HG02943 (cell line): ENCODE measurements around the gene C10orf53.
"Not testable (repeated sequence)": the region's sequence is repeated elsewhere in the genome, so short reads cannot be mapped to it uniquely, and the experiment has no call there.

Experiments used
- ATAC-seq: cut with Tn5 transposase; IDR thresholded peaks from one replicate; pipeline ENCODE4 v1.9.1; 2021; ENCODE audit warnings: mild to moderate bottlenecking, low read depth, moderate library complexity; ENCODE audit not compliant: unreplicated experiment

Gene C10orf53

DNA sequence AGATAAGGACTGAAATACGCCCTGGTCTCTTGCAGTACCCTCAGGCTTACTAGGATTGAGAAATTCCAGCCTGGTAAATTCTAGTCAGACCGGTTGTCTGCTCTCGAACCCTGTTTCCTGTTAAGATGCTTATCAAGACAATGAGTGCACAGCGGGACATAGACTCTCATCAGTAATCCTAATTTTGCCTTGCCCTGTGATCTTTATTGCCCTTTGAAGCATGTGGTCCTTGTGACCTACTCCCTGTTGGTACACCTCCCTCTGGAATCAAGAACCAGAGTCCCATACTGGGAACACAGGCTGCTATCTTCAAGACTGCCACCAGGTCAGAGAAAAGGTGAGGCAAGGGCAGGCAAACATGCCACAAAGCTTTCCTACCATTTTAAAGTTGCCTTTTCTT, 7.2 kb downstream of the C10orf53 start:
- no peak for ATAC-seq

DNA sequence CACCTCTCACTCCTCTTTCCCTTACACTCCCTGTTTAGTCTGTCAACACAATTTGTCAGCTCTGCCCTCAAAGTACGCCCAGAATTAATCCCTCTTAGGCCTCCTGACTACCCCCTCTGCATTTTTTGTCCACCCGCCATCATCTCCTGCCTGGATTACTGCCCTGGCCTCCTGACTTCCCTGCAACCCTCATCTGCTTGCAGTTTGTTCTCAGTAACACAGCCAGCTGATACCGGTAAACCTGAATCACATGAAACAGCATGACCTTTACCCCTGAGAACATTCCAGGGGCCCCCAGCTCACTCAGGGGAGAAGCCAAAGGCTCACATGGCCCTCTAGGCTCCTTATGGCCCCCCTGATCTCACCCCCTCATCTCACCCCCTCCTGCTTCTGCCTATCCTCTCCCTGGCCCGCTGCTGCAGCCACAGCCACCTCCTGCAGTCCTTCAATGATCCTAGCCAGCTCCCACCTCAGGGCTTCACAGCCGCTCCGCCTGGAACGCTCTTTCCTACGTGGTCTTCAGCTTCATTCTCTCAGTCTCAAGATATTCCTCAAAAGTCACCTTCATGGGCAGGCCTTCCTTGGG, 8.9 kb downstream of the C10orf53 start:
- ATAC-seq = no peak

DNA sequence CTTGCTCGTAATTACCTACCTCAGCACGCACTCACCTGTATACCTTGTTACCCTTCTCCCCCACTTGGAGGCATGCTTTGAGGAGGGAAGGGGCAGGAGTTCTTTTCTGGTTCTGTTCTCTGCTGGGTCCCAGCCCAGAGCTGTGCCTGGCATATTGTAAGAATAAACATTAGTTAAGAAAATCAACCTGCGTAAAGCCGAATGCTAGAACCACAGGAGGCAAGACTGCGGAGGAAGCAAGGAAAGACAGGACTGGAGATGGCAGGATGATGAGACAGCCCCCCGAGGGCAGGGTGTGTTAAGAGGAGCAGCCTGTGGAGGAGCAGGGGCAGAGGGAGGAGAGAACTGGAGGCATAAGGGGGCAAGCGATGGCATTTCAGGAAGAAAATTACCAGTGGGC, 9.5 kb downstream of the C10orf53 start:
- ATAC-seq = no peak

DNA sequence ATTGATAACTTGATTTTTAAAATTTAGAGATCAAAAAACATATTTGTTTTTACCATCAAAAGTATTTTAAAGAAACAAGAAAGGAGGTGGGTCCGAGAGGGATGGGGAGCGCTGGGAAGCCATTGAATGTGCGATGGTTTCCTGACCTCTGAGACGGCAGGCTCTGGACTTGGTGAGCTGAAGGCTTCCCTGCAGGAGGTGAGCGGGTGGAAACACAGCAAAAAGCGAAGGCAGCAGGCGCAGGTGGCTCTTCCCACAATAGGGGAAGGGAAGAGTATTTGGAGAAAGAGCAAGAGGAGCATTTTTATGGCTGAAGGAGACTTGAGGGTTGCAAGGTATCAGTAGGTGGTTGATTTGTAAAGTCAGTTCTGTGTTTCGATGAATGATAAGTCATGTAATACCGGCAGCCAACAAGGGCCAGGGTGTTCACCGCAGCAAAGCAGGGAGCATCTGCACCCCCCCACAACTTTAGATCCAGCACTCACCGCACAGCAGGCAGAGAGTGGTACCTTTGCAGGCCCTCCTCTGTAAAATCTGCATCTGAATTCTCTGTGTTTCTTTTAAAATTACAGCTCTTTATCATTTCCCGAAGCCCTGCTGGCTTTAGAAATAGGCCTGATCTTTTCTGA, 10.5 kb downstream of the C10orf53 start:
- ATAC-seq = no peak

DNA sequence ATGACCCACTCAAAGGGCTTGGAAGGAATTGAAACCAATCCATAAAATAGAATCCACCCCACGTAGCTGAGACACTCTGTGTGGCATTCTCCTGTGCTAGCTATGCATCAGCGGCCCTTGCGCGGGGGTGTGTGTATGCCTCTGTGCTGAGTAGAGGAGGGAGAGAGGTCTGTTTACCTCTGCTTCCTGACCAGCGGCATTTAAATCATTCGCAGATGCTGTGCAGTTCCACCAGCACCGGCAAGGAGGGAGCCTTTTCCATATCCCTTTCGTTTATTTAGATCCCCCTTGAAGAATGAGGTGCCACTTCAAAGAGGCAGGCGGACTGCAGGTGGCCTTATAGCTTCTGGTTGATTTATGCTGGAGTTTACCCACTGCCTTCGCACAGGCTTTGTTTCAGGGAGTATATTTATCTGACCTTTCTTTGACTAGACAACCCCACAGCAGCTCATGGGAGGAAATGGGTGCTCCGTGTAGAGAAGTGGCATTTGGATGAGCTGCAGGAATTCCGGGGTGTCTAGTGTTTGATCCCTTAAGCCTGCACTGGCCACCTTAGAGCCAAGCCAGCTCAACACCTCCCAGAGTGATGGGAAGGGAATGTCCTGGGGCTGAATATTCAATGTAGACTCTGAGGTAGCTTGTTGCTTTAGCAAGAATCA, 11.4 kb downstream of the C10orf53 start:
- no peak for ATAC-seq

DNA sequence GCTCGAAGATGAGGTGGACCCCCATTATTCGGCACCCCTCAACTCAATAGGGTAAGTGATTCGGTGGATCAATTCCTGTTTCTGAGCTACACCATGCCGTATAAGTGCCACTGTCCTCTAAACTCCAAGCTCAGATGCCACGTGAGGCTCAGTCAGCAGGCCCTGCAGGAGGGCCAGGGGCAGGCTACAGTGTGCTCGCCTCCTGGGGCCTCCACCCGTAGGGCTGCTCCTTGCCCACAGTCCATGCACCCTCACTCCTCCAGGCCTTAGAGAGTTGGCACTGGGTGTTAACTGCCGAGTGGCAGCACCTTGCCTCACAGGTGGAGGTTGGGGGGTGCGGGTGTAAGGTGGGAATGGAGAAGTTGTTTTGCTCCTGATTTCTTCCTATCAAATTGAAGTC, 12.1 kb downstream of the C10orf53 start:
- ATAC-seq = no peak

DNA sequence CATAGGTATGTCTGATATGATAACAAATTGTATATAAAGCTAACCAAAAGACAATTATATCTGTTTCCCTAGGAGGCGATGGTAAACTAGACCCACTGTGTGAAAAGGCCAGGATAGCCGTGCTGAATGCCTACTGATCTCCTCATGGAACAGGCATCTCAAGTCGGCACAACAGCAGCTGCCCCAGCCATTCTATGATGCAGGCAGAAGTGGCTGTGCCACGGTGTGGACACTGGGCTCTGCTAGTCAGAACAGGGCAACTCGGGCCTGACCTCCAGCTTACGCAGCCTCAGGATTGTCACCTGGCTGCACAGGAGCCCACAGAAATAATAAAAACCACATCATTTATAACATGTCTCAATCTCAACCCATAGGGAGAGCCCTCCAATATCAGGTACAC, 15.0 kb downstream of the C10orf53 start:
- ATAC-seq = no peak

DNA sequence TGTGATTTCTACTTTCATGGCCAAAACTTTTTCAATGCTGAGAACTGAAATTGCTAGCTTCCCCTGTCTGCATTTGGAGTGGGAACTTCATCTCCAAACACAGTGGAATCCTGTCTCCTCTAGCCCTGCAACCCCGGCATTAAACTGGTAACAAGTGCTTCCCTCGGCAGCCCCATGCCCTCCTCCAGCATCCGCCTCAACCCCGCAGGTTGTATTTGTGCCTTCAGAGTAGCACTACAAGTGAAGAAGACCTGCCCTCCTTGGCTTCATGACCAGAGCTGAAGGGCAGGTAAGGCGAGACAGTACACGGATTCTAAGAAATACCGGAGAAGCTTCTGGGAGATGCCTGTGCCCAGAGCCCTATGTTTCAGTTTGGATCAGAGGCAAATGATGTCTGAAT, 16.9 kb downstream of the C10orf53 start:
- ATAC-seq = no peak

DNA sequence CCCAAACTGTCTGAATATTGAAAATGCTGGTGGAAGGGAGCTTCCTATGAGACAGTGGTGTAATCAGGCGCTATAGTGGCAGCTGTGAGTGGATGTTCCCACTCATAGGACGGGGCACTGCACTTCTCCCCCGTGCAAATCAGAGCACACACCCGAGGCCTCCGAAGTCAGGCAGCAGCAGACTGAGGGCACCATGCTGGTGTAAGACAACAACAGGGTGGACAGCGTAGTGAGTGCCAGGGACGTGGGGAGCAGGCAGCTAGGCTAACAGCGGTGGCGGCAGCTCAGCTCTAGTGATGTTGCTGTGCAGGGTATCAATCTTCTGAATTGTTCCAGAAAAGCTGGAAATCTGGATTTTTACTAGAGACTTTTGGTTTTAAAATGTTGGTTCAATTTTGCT, 19.2 kb downstream of the C10orf53 start:
- no peak for ATAC-seq

DNA sequence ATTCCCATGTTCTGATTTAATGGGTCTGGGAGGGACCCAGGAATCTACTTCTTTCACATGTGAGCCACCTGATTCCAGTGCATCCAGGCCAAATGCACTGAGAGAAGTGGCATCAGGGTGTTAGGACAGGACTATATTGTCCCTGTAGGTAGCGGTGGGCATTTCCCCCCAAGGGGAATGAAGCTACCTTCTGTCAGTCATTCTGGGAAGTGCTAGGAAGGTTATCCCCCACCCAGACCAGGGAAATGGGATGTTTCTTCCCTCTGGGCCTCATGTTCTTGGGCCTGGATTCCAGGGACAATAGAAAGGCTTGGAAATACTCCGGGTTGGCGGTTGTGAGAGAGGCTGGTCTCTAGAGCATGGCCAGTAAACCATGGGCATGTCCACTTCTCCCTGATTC, 20.8 kb downstream of the C10orf53 start:
- no peak for ATAC-seq

DNA sequence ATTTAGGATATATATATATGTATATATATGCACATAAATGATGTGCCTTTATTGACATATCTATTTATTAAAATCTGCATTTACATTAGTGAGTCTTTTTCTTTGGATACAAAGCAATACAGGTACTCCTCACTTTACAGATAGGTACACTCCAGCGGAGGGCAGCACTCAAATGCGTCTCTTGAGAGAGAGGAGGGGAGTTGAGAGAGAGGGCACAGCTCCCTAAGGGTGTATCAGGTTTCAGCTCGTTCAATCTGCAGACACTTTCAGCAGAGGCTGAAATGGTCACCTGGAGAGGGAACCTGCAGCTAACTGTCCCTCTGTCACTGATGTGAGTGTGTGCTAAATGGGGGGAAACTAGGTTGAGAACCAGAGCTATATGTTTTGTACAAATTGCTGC, 21.5 kb downstream of the C10orf53 start:
- ATAC-seq = no peak

DNA sequence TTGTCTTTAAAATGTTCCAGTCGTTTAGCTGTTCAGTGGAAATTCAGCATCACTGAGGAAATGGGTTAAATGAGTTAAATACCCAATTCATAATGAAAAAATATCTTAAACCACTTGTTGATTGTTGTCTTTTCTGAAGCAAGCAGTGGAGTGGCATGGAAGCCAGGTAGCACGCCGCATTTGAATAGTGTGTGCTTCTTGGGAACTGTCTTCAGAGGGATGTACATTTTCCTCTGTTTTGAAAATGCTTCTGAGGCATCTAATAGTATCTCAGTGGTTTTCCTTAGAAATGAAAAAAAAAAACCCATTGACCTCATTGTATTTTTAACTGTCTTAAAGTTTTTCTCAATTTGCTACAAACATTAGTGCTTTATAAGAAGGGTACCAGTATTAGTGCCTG, 28.1 kb downstream of the C10orf53 start:
- ATAC-seq = no peak

DNA sequence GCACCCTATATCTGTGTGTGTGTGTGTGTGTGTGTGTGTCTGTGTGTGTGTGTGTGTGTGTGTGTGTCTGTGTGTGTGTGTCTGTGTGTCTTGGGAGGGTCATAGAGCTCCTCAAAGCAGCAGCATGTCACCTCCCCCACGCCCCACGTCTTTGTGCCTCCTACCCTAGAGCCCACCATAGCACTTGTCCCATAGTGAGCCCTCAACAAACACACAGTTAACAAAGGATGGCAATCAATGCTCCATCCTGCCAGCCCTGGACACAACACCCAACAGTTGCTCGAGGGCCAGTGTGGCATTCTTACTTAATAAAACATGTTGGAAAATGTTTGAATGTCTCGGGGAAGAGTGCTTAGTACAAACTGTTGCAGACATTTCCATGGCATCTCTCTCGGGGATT, 30.5 kb downstream of the C10orf53 start:
- no peak for ATAC-seq

DNA sequence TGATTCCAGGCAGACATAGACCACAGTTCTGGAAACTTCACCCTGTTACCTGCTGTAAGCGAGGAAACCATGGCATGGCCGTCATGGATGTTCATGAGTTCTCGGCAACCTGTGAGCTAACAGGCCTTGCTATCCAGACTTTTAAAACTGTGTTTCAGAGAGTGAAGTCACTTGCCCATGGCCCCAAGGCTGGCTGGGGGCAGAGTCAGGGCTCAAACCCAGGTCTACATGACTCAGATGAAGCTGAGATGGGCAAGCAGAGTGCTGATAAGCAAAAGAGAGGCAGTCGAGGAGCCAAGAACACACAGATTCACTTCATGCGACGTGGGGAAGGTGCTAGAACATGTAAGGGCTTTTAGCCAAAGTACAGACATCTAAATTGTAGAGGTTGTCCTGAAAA, 31.5 kb downstream of the C10orf53 start:
- no peak for ATAC-seq

DNA sequence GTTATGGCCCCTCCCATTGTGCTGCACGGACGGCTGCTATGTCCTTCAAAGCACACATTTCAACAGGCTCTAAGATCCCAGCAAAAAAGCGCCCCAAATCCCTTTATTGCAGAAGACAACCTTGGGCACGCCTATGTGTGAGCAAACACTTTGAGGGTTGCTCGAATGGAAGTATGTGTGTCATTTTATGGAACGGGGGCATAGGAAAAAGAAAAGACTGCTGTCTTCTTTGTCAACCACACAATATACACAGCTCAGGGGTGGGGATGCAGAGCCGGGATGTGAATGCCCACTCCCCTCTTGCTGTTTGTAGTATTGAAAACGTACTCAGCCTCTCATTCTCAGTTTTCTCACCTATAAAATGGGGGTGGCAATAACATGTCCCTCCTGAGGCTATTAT, 32.0 kb downstream of the C10orf53 start:
- ATAC-seq = no peak

DNA sequence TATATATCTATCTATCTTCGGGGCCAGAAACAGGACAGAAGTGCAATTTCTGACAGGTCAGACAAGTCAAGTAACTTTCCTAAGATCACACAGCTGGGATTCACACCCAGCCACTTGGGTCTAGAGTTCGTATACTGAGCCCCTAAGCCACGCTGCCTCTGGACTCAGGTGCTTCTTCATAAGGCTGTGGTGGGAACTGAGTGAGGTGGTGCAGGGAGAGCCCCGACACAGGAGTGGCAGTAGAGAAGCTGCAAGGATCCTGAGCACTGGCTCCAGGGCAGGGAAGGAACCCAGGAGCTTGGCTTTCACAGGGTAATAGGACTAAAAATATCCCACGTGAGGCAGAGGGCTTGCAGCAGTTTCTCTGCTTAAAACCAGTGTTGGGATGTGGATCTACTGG, 33.8 kb downstream of the C10orf53 start:
- ATAC-seq = no peak

DNA sequence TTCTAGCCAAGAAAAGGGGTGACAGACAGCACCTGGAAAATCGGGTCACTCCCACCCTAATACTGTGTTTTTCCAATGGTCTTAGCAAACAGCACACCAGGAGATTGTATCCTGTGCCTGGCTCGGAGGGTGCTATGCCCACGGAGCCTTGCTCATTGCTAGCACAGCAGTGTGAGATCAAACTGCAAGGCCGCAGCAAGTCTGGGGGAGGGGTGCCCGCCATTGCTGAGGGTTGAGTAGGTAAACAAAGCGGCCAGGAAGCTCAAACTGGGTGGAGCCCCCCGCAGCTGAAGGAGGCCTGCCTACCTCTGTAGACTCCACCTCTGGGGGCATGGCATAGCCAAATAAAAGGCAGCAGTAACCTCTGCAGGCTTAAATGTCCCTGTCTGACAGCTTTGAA, 35.7 kb downstream of the C10orf53 start:
- ATAC-seq = not testable (repeated sequence)

DNA sequence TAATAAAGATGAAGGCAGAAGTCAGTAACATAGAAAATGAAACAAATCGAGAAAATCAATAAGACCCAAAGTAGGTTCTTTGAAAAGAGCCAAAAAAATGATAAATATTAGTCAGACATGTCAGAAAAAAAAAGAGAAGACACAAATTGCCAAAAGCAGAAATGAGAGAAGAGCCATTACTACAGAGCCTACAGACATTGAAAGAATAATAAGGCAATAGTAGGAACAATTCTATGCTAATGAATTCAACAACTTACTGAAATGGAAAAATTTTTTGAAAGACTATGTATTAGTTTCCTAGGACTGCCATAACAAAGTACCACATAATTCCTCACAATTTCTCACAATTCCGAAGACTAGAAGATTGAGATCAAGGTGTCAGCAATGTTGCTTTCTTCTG, 47.1 kb downstream of the C10orf53 start:
- ATAC-seq = no peak

DNA sequence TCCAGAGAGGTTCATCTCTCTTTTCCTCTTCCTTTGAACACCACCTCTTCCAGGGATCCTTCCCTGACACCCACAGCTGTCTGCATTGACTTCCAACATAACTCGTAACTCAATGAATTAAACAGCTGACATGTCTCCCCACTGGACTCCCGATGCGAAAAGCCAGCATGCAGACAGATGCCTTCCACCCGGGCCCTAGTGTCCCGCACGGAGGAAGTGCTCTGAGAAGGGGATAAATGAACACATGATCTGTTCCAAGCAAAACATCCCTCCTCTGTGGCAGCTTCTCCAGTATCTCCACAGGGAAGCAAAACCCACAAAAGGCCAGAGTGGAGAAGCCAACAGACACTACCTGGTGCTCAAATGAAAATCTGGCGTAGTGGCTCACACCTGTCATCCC, 54.4 kb downstream of the C10orf53 start:
- ATAC-seq = no peak

DNA sequence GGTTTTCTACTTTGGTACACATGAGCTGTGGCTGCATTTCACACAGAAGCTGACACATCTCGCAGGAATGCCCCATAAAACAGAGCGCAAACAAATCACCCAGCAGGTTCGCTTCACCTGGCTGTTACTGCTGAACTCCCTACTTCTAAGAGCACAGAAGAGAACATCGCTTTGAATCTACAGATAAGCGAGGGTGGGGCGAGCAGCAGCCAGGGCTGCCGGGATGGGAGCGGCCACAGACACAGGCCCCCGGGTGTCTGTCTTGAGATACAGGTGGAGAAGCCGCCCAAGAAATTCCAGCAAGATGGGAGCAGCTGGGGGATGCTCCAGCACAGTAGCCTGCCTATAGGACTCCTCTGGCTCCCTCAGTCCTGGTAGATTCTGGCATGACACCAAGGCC, 55.2 kb downstream of the C10orf53 start:
- no peak for ATAC-seq

DNA sequence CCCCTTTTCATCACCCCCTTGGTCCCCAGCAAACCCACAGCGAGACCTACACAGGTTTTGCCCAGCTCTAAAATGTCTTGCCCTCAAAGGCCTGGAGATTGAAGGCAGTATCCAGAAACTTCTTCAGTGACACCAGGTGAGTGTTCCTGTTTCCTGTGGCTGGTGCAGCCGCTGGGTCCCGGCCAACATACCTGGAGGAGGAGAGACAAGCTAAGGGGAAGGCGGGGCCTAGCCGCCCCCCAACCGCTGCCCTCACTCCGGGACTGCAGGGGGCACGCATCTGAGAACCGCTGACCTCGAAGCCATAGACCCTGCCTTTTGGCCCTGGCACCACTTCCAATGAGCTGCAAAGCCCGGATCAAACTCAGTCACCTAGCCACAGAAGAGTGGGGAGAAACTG, 55.7 kb downstream of the C10orf53 start:
- no peak for ATAC-seq

DNA sequence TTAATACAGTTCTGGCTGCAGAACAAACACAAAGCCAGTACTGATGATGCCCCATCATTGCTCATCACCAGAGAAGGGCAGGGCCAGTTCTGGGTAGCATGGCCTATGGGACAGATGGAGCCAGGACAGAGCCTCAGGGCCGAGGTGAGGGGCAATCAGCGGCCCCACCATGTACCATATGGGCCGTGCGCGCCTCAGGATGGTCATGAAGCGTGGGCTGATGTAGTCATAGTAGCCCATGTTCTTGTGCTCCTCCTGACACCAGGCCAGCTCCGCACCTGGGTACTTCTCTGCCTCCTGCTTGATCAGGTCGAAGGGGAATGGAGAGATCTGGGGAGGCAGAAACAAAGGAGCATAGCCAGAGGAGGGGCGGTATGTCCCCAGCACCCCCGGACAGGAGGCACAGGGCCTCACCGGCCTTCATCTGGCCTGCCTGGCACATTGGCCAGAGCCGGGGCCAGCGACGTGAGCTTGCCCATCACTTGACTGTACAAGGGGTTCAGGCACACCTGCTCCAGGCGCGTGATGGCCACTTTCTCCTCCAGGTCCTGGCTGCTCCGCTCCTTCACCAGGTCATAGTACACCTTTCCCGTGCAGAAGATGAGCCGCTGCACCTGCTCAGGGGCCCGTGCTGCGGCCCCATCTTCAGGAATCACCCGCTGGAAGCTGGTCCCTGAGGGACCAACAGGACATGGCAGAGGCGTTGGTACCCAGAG, 56.6 kb downstream of the C10orf53 start:
- no peak for ATAC-seq
